Transverse colon (tissue), 4 donors: ENCODE results near the gene CFAP90. TPM values are rescaled to one million over a fixed set of nuclear protein-coding genes. Genes with fewer than 3 reads are reported as not detected.
A peak's percentile ranks its signal among the peaks of the same experiment; 100 is the strongest.

Experiments
- DNase-seq: peaks from one replicate; pipeline ENCODE4 v3.0.0-alpha.2; 2019
- H3K27ac ChIP-seq, 4 donors: fragments of 200-600 bp; sonication (generic); 2 replicates each; pipeline ENCODE4 v1.5.1; 2016 to 2018; ENCODE audit warnings: inconsistent platforms in 4 of 4
- H3K27me3 ChIP-seq: fragments of 200-600 bp; sonication (generic); 2 replicates; pipeline ENCODE4 v1.5.1; 2017; ENCODE audit warnings: inconsistent platforms
- H3K36me3 ChIP-seq, 4 donors: fragments of 200-600 bp; sonication (generic); 2 replicates each; pipeline ENCODE4 v1.5.1; 2017 to 2019; ENCODE audit warnings: inconsistent platforms in 4 of 4
- H3K4me1 ChIP-seq, 4 donors: fragments of 200-600 bp; sonication (generic); 2 replicates each; pipeline ENCODE4 v1.5.1; 2017 to 2020; ENCODE audit warnings: inconsistent platforms in 4 of 4
- H3K4me3 ChIP-seq, 4 donors: fragments of 200-600 bp; sonication (generic); 1 replicate in 1 of 4; 2 replicates in 3 of 4; pipeline versions ENCODE4 v1.5.1 to v1.6.1; 2017 to 2019; ENCODE audit warnings: inconsistent platforms in 4 of 4
- H3K9me3 ChIP-seq, 2 donors: fragments of 200-600 bp; sonication (generic); 2 replicates each; pipeline ENCODE4 v1.5.1; 2017 to 2019; ENCODE audit warnings: inconsistent platforms in 2 of 2
- CTCF ChIP-seq, 5 experiments: fragments of 200-600 bp in 3 of 5; fragments of 450-650 bp in 2 of 5; sonication (generic) in 3 of 5; IDR thresholded peaks; 1 replicate in 2 of 5; 2 replicates in 3 of 5; pipeline ENCODE4 v1.5.1; 2016 to 2017; ENCODE audit warnings: antibody characterized with exemption in 5 of 5, inconsistent platforms in 3 of 5, mild to moderate bottlenecking in 2 of 5, moderate library complexity in 1 of 5
- EP300 ChIP-seq: sonication (generic); formaldehyde crosslinking; IDR thresholded peaks from one replicate; pipeline ENCODE4 v1.6.1; 2017; ENCODE audit warnings: antibody characterized with exemption, low read depth
- POLR2A ChIP-seq: fragments of 450-650 bp; IDR thresholded peaks from one replicate; pipeline ENCODE4 v1.6.1; 2016; ENCODE audit warnings: antibody characterized with exemption, mild to moderate bottlenecking, moderate library complexity
- POLR2AphosphoS5 ChIP-seq, 3 donors: sonication (generic); formaldehyde crosslinking; IDR thresholded peaks; one replicate each; pipeline ENCODE4 v1.6.1; 2016; ENCODE audit warnings: antibody characterized with exemption in 3 of 3
- WGBS, 2 donors: methylation state at CpG; one replicate each; pipeline ENCODE4 v1.1.5; 2018; ENCODE audit warnings: low coverage in 1 of 2; 5-methylcytosine and 5-hydroxymethylcytosine counted together
- in situ Hi-C, 4 donors: fragments of 200-750 bp; cut with MboI; loops; one replicate each; pipeline versions ENCODE4 v1.15.0 to v1.15.1; 2017; ENCODE audit warnings: low sequenced_read_pairs in 3 of 4, low pct_ligation_motif_present in 1 of 4, low pct_unique_long_range_greater_than_20kb in 1 of 4
- intact Hi-C: fragments of 100-400 bp; cut with DNase I; formaldehyde crosslinking; loops from one replicate; pipeline ENCODE4 v1.15.1; 2023; ENCODE audit warnings: low total_unique reads
- total RNA-seq, 4 donors: library from RNA; depleted of rRNA; stranded (reverse); fragments of >200 nt; gene quantifications; one replicate each; pipeline ENCODE4 v1.1.0, GENCODE V29; 2016

CFAP90 gene
- total RNA-seq, 4 donors from 2014 or later: not detected

GRCh38 chr5:7876867-7877266 is 25.9 kb upstream of the CFAP90 start:
- in situ Hi-C loops: no loop called here
- Histone ChIP-seq H3K27ac (no peak overlapping the region), H3K9me3 (no peaks in the 10 kb centered on the region)

GRCh38 chr5:7875151-7875550 is 24.2 kb upstream of the CFAP90 start:
- TF ChIP-seq POLR2AphosphoS5 (IDR thresholded peaks at IDR 0.05): no peak
- no peak for TF ChIP-seq POLR2A
- TF ChIP-seq EP300: no peak
- TF ChIP-seq CTCF (IDR thresholded peaks at IDR 0.05): no peak
- no peaks in the 10 kb centered on the region for H3K9me3 ChIP-seq
- DNase-seq: no peak
- no peak overlapping the region for H3K27ac ChIP-seq
- no peaks in the 10 kb centered on the region for H3K27me3 ChIP-seq
- in situ Hi-C loops: no loop called here
- no peak overlapping the region for H3K4me3 ChIP-seq
- WGBS, 2 donors: 94 to 96% methylated on average over 4 of the region's 4 CpGs
- H3K4me1 ChIP-seq: peaks cover 10 to 48% (median 34%) of the 10 kb centered on the region in 4 donors
- H3K36me3 ChIP-seq: peaks cover 0 to 21% (median 6%) of the 10 kb centered on the region in 4 donors
- intact Hi-C loops: loop anchor here (5.0 kb wide), 1 partner anchor 1948 kb away; no protein-coding TSS in a partner anchor

More at GRCh38 chr5:7876867-7877266, 25.9 kb upstream of the CFAP90 start:
- no peak for TF ChIP-seq POLR2A
- no peak for TF ChIP-seq EP300
- TF ChIP-seq CTCF (IDR thresholded peaks at IDR 0.05): no peak
- no peak for TF ChIP-seq POLR2AphosphoS5 (IDR thresholded peaks at IDR 0.05)
- Histone ChIP-seq H3K4me3 (no peak overlapping the region), H3K36me3 (peaks cover 0 to 31% (median 6%) of the 10 kb centered on the region in 4 donors), H3K4me1 (peaks cover 3 to 31% (median 19%) of the 10 kb centered on the region in 4 donors), H3K27me3 (no peaks in the 10 kb centered on the region)
- intact Hi-C loops: loop anchor here (5.0 kb wide), 1 partner anchor 1950 kb away; no protein-coding TSS in a partner anchor
- 75% methylated on average over 3 of the region's 3 CpGs; no CpG with 5 or more reads in 1 of the 2 donors for WGBS, 2 donors
- DNase-seq: no peak

GRCh38 chr5:7874639-7875038 is 23.7 kb upstream of the CFAP90 start:
- TF ChIP-seq EP300 (no peak), CTCF (IDR thresholded peaks at IDR 0.05) (no peak), POLR2A (no peak), POLR2AphosphoS5 (IDR thresholded peaks at IDR 0.05) (no peak)
- intact Hi-C loops (loop anchor here (5.0 kb wide), 1 partner anchor 1947 kb away; no protein-coding TSS in a partner anchor), in situ Hi-C loops (no loop called here)
- 97% methylated on average over 2 of the region's 2 CpGs for WGBS, 2 donors
- no peak overlapping the region for H3K27ac ChIP-seq
- DNase-seq: no peak
- H3K4me3 ChIP-seq: no peak overlapping the region
- H3K9me3 ChIP-seq: no peaks in the 10 kb centered on the region
- H3K36me3 ChIP-seq: peaks cover 0 to 16% (median 6%) of the 10 kb centered on the region in 4 donors
- H3K4me1 ChIP-seq: peaks cover 13 to 50% (median 36%) of the 10 kb centered on the region in 4 donors
- H3K27me3 ChIP-seq: no peaks in the 10 kb centered on the region

GRCh38 chr5:7873216-7873615 is 22.3 kb upstream of the CFAP90 start:
- in situ Hi-C loops: no loop called here
- Histone ChIP-seq H3K27ac (no peak overlapping the region), H3K9me3 (no peaks in the 10 kb centered on the region), H3K4me1 (peaks cover 10 to 42% (median 26%) of the 10 kb centered on the region in 4 donors), H3K4me3 (no peak overlapping the region), H3K36me3 (peaks cover 0 to 16% (median 6%) of the 10 kb centered on the region in 4 donors), H3K27me3 (no peaks in the 10 kb centered on the region)
- peak; percentile 15 for DNase-seq
- 78 to 80% methylated on average over 4 to 9 of the region's 9 CpGs for WGBS, 2 donors
- intact Hi-C loops: no loop called here
- no peak for TF ChIP-seq CTCF (IDR thresholded peaks at IDR 0.05)
- no peak for TF ChIP-seq EP300
- TF ChIP-seq POLR2A: no peak
- no peak for TF ChIP-seq POLR2AphosphoS5 (IDR thresholded peaks at IDR 0.05)
